Right cardiac atrium (tissue), 5 donors: ENCODE results near the gene NUP62CL. TPM values are rescaled to one million over a fixed set of nuclear protein-coding genes. Genes with fewer than 3 reads are reported as not detected.

Experiments used
- polyA plus RNA-seq: library from polyadenylated mRNA; stranded (reverse); fragments of 200-250 nt; gene quantifications from one replicate; pipeline ENCODE4 v1.2.3, GENCODE V29; 2013
- total RNA-seq, 4 donors: library from RNA; stranded (reverse); fragmentation: NEBNext Ultra II Directional; extraction: Animal tissue kit (Norgen Biotek cat#: 25700); gene quantifications; one replicate each; pipeline ENCODE4 v1.2.1, GENCODE V29; 2021
- donor health status: healthy with polysubstance abuse.
- donor health status: DM: no; HTN: yes; CAD: no.
- donor health status: DM: no; HTN: no; CAD: no.
- donor health status: DM: no; HTN: yes; CAD: no; lungs with severe emphysema.
- donor health status: DM: yes; HTN: yes; CAD: no.

Gene NUP62CL
- total and polyA plus RNA-seq, 5 donors = 0.23 to 0.88 (median 0.42) TPM

Other genes starting within 250 kb of the NUP62CL start
- 1 to 10 TPM; 3.7 to 6.6 (median 4.3) TPM for gene MORC4, start 206.2 kb downstream of the NUP62CL start, total RNA-seq
- 2.1 TPM for gene MORC4, start 206.2 kb downstream of the NUP62CL start, polyA plus RNA-seq
- 10 to 100 TPM; 10.7 to 15.7 (median 14.3) TPM for gene RBM41, start 87.6 kb downstream of the NUP62CL start, total RNA-seq
- 4.9 TPM for gene RBM41, start 87.6 kb downstream of the NUP62CL start, polyA plus RNA-seq
- gene DNAAF6, start 178 bp upstream of the NUP62CL start, total RNA-seq = not detected
- gene DNAAF6, start 178 bp upstream of the NUP62CL start, polyA plus RNA-seq = not detected
- under 1 TPM; 0.11 to 0.36 (median 0.27) TPM for gene FRMPD3, start 243.2 kb upstream of the NUP62CL start, total RNA-seq
- 0.05 TPM for gene FRMPD3, start 243.2 kb upstream of the NUP62CL start, polyA plus RNA-seq